Stimulated activated naive CD8-positive, alpha-beta T cell treated with anti-CD3 and anti-CD28 coated beads, Interleukin-15, Interleukin-2, amounts not matched to agents 100 ng/mL and 50 ng/mL, for 24 hours (primary cell): ENCODE measurements around the gene MLPH.
A peak's percentile ranks its signal among the peaks of the same experiment; 100 is the strongest.

ENCODE experiments used
- H3K27ac Mint-ChIP-seq: one replicate; pipeline ENCODE4 v1.8.0; 2021; ENCODE audit warnings: mild to moderate bottlenecking, mixed read lengths
- H3K27me3 Mint-ChIP-seq: one replicate; pipeline ENCODE4 v1.8.0; 2021; ENCODE audit warnings: mixed read lengths
- H3K36me3 Mint-ChIP-seq: one replicate; pipeline ENCODE4 v1.8.0; 2021; ENCODE audit warnings: low read depth, mixed read lengths
- H3K4me1 Mint-ChIP-seq: one replicate; pipeline ENCODE4 v1.8.0; 2021; ENCODE audit warnings: low read depth, mixed read lengths
- H3K4me3 Mint-ChIP-seq: one replicate; pipeline ENCODE4 v1.8.0; 2021; ENCODE audit warnings: mild to moderate bottlenecking, mixed read lengths
- H3K9me3 Mint-ChIP-seq: one replicate; pipeline ENCODE4 v1.8.0; 2021; ENCODE audit warnings: mixed read lengths

MLPH gene

DNA sequence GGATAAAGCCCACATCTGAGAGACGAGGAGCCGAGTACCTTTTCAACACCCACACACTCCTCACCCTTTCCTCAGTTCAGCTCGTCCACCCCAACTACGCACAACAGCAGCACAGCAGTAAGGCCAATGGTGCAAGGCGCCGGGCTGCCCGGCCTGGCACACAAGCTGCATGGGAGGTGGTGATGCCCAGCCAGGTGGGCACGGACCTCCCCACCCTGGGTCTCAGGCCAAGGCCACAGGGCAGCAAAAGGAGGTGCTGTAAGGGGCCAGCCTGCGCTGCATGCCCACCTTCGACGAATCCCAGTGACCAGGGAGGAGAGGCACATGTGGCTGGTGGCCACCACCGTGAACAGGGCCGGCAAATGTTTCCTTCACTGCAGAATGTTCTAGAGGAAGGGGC, 36.5 kb upstream of the MLPH start:
- Mint-ChIP-seq H3K27me3 (no peaks in the 10 kb centered on the region), H3K4me3 (no peak overlapping the region), H3K4me1 (peaks cover 5% of the 10 kb centered on the region), H3K27ac (no peak overlapping the region), H3K9me3 (peaks cover 7% of the 10 kb centered on the region), H3K36me3 (no peaks in the 10 kb centered on the region)

- H3K36me3 Mint-ChIP-seq, result no peaks in the 10 kb centered on the region
- no peaks in the 10 kb centered on the region for H3K27me3 Mint-ChIP-seq
- peaks cover 7% of the 10 kb centered on the region for H3K9me3 Mint-ChIP-seq
- H3K4me1 Mint-ChIP-seq, result peaks cover 14% of the 10 kb centered on the region
- no peak overlapping the region for H3K4me3 Mint-ChIP-seq
- no peak overlapping the region for H3K27ac Mint-ChIP-seq
These were observed 35.2 kb upstream of the MLPH start for GRCh38 chr2:237451643-237452469.

- H3K36me3 Mint-ChIP-seq, result no peaks in the 10 kb centered on the region
- peaks cover 8% of the 10 kb centered on the region for H3K9me3 Mint-ChIP-seq
- H3K27me3 Mint-ChIP-seq, result no peaks in the 10 kb centered on the region
- peaks cover 15% of the 10 kb centered on the region for H3K4me1 Mint-ChIP-seq
- H3K27ac Mint-ChIP-seq, result no peak overlapping the region
- H3K4me3 Mint-ChIP-seq, result no peak overlapping the region
These were observed 34.2 kb upstream of the MLPH start for GRCh38 chr2:237452861-237453260.

- no peak overlapping the region for H3K4me3 Mint-ChIP-seq
- peaks cover 23% of the 10 kb centered on the region for H3K4me1 Mint-ChIP-seq
- H3K36me3 Mint-ChIP-seq, result no peaks in the 10 kb centered on the region
- H3K27me3 Mint-ChIP-seq, result no peaks in the 10 kb centered on the region
- H3K27ac Mint-ChIP-seq, result no peak overlapping the region
- H3K9me3 Mint-ChIP-seq, result peaks cover 13% of the 10 kb centered on the region
These were observed 33.4 kb upstream of the MLPH start for GRCh38 chr2:237453671-237454070.

DNA sequence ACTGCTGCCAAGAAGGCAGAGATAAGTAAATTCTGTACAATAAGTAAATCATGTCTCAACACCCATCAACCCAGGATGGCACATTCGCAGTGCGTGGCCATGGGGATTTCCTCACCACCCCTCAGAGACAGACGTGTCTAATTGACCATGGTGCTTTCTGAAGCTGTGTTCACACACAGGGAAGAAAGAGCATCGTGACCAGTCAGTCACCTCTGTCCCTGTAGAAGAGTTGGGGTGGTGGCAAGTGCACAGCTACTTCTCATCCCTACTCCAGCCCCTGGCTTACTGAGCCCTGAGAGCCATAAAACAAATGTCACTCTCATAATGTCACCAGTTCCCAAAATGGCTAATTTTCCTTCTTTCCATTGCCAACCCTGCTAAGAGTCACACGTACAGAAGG, 31.3 kb upstream of the MLPH start:
- Mint-ChIP-seq H3K27ac (peak overlapping the region; percentile 39), H3K36me3 (no peaks in the 10 kb centered on the region), H3K9me3 (peaks cover 17% of the 10 kb centered on the region), H3K4me1 (peaks cover 29% of the 10 kb centered on the region), H3K27me3 (no peaks in the 10 kb centered on the region), H3K4me3 (no peak overlapping the region)

DNA sequence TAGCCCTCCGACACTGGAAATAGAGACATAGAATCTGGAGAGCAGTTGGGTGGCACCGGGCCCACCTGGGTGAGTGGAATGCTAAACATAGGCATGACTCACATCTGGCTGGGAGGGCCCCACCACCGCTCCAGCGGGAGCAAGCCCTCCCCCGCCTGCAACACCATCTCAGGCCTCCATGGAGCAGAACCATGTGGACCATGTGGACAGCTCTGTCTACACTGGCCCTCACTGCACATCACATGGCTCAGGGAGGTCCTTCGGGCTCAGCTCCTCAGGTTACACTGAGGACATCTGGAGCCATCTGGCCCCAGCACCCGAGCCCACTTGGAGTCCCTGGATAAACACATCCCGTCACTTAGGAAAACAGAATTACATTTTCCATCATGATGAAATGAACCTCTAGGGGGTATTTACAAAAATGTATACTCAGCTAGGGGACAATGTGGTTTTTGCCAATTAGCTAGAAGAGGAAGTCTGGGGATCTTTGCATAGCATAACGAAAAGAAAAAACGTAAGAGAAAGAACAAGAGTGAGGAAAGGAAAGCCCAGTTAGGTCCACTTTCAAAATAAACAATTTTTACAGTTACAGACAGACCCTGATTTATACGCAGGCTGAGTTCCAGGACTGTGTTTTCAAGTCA, 30.7 kb upstream of the MLPH start:
- Mint-ChIP-seq H3K27me3 (no peaks in the 10 kb centered on the region), H3K4me3 (no peak overlapping the region), H3K9me3 (peaks cover 17% of the 10 kb centered on the region), H3K4me1 (peaks cover 29% of the 10 kb centered on the region), H3K36me3 (no peaks in the 10 kb centered on the region), H3K27ac (peak overlapping the region; percentile 39)

- no peak overlapping the region for H3K27ac Mint-ChIP-seq
- no peaks in the 10 kb centered on the region for H3K27me3 Mint-ChIP-seq
- no peak overlapping the region for H3K4me3 Mint-ChIP-seq
- H3K36me3 Mint-ChIP-seq, result no peaks in the 10 kb centered on the region
- H3K9me3 Mint-ChIP-seq, result peaks cover 17% of the 10 kb centered on the region
- H3K4me1 Mint-ChIP-seq, result peaks cover 29% of the 10 kb centered on the region
These were observed 29.6 kb upstream of the MLPH start for GRCh38 chr2:237457388-237457941.

DNA sequence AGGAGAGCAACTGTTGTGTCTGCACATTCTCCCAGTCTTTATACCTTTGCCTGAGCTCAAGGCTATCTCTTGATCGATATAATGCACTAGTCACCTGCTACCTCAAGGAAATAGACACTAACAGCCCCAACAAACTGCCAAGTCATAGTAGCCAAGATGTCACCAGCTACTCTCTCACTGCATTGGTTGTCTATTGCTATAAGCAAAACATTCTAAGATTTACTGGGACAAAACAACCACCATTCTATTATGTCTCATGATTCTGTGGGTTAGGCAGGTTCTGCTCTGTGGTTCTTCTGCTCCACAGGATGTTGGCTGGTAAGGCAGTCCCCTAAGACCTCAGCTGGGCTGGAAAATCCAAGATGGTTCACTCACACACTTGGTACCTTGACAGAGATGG, 28.5 kb upstream of the MLPH start:
- H3K36me3 Mint-ChIP-seq, result no peaks in the 10 kb centered on the region
- H3K4me1 Mint-ChIP-seq, result peaks cover 29% of the 10 kb centered on the region
- H3K27me3 Mint-ChIP-seq, result no peaks in the 10 kb centered on the region
- H3K27ac Mint-ChIP-seq, result peak overlapping the region; percentile 13
- H3K4me3 Mint-ChIP-seq, result no peak overlapping the region
- peaks cover 17% of the 10 kb centered on the region for H3K9me3 Mint-ChIP-seq

DNA sequence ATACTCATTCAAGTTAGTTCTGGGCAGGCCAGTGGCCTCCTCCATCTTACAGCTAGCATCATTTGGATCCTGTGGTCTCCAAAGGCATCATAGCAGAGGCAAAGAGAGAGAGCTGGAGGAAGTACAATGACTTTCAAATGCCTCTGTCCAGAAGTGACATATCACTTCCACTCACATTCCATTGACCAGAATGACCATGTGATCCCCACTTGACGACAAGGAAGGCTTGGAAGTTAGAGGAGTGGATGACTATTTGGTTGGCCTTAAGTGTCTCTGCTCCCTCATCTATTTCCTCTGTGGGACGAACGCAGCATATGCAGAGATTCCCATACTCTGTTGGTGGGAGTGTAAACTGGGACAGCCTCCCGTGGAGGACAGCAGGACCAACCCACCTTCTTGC, 27.8 kb upstream of the MLPH start:
- peaks cover 16% of the 10 kb centered on the region for H3K9me3 Mint-ChIP-seq
- no peaks in the 10 kb centered on the region for H3K36me3 Mint-ChIP-seq
- no peaks in the 10 kb centered on the region for H3K27me3 Mint-ChIP-seq
- H3K4me3 Mint-ChIP-seq, result no peak overlapping the region
- H3K4me1 Mint-ChIP-seq, result peaks cover 29% of the 10 kb centered on the region
- H3K27ac Mint-ChIP-seq, result no peak overlapping the region

- no peak overlapping the region for H3K4me3 Mint-ChIP-seq
- peaks cover 29% of the 10 kb centered on the region for H3K4me1 Mint-ChIP-seq
- no peaks in the 10 kb centered on the region for H3K27me3 Mint-ChIP-seq
- peak overlapping the region; percentile 2 for H3K27ac Mint-ChIP-seq
- peaks cover 11% of the 10 kb centered on the region for H3K9me3 Mint-ChIP-seq
- H3K36me3 Mint-ChIP-seq, result no peaks in the 10 kb centered on the region
These were observed 27.3 kb upstream of the MLPH start for GRCh38 chr2:237459741-237460174.

DNA sequence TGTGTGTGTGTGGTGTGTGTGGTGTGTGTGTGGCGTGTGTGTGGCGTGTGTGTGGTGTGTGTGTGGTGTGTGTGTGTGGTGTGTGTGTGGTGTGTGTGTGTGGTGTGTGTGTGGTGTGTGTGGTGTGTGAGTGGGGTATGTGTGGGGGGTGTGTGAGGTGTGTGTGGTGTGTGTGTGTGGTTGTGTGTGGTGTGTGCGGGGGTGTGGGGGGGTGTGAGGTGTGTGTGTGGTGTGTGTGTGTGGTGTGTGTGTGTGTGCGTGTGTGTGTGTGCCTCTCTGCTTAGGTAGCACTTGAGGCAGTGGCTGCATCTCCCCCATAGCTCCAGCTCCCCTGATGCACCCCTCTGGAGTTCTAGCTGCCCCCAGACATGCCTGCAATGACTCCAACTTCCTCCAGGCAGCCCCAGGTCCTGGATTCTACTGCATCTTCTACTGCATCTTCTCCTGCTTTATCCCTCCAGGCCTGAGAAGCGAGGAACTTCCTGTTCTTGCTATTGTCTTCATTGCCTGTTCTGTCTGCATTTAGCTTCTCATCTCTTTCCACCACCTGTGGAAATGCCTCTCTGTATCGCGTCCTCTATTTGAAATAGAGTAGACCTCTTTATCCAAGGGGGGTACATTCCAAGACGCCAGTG, 22.2 kb upstream of the MLPH start:
- H3K4me3 Mint-ChIP-seq, result no peak overlapping the region
- H3K4me1 Mint-ChIP-seq, result no peaks in the 10 kb centered on the region
- no peaks in the 10 kb centered on the region for H3K27me3 Mint-ChIP-seq
- H3K27ac Mint-ChIP-seq, result no peak overlapping the region
- H3K9me3 Mint-ChIP-seq, result no peaks in the 10 kb centered on the region
- H3K36me3 Mint-ChIP-seq, result no peaks in the 10 kb centered on the region

DNA sequence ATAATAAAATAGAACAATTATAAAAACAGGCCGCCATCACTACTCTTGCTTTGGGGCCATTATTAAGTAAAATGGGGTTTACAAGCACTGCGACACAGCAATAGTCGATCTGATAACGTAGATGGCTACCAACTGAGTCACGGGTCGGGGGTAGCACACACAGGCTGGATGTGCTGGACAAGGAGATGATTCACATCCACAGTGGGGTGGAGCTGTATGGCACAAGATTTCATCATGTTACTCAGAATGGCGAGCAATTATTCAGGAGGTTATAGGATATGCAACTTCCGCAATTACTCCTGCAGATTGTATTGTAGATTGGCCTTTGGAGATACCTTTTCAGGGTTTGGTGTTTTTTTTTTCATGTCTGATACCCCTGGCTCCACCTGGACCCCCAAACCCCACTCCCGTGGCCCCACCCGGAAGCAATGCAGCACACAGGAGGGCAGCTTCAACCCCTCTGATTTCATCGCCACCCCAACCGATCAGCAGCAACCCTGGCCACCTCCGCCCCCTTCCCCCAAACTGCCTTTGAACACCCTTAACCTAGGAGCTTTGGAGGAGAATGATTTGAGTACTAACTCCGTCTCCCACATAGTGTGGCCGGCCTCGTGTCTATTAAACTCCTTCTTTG, 21.4 kb upstream of the MLPH start:
- no peaks in the 10 kb centered on the region for H3K36me3 Mint-ChIP-seq
- no peak overlapping the region for H3K4me3 Mint-ChIP-seq
- no peaks in the 10 kb centered on the region for H3K9me3 Mint-ChIP-seq
- H3K27me3 Mint-ChIP-seq, result no peaks in the 10 kb centered on the region
- H3K4me1 Mint-ChIP-seq, result no peaks in the 10 kb centered on the region
- no peak overlapping the region for H3K27ac Mint-ChIP-seq

GRCh38 chr2:237466211-237466610, 20.8 kb upstream of the MLPH start:
- Mint-ChIP-seq H3K4me1 (no peaks in the 10 kb centered on the region), H3K36me3 (no peaks in the 10 kb centered on the region), H3K27me3 (no peaks in the 10 kb centered on the region), H3K4me3 (no peak overlapping the region), H3K9me3 (no peaks in the 10 kb centered on the region), H3K27ac (no peak overlapping the region)

DNA sequence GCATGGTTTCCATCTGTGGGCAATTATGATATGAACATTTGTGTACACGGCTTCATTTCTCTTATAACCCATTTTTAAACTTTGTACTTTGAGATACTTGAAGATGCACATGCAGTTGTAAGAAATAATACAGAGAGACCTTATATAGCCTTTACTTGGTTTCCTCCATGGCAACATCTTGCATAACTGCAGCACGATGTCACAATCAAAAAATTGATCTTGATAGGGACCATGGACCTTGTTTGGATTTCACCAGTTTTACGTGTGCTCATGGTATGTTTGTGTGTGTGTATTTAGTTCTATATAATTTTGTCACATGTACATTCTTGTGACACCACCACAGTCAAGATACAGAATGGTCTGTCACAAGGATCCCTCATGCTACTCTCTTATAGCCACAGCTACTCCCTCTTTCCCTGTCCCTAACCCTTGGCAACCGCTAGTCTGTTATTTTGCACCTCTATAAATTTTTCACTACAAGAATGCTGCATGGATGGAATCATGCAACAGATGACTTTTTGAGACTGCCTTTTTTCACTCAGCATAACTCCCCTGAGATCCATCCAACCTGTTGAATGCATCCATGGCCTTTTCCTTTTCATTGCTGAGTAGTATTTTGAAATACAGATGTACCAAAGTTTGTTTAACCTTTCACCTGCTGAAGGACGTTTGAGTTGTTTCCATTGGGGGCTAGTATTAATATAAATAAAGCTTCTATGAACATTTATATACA, 19.4 kb upstream of the MLPH start:
- Mint-ChIP-seq H3K36me3 (no peaks in the 10 kb centered on the region), H3K4me3 (no peak overlapping the region), H3K9me3 (no peaks in the 10 kb centered on the region), H3K27me3 (no peaks in the 10 kb centered on the region), H3K4me1 (no peaks in the 10 kb centered on the region), H3K27ac (no peak overlapping the region)
